HG03159 (cell line): ENCODE data around the gene C11orf91.
"Not testable (repeated sequence)": the region's sequence is repeated elsewhere in the genome, so short reads cannot be mapped to it uniquely, and the experiment has no call there.

Experiments
- ATAC-seq: cut with Tn5 transposase; IDR thresholded peaks from one replicate; pipeline ENCODE4 v1.9.1; 2021; ENCODE audit warnings: mild to moderate bottlenecking, moderate library complexity; ENCODE audit not compliant: unreplicated experiment

The C11orf91 gene

DNA sequence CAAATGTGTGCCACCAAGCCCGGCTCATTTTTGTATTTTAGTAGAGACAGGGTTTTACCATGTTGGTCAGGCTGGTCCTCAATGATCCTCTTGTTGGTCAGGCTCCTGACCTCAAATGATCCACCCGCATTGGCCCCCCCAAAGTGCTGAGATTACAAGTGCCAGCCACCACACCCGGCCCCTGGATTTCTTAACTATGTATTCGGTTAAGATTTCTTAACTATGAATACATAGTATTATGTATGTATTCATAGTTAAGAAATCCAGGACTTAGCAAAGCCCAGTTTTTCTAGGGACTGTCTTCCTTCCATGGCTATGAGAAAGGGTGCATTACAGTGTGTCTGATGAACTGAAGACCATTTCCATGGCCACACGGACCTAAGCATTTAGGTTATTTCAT, 1.7 kb downstream of the C11orf91 start:
- no peak for ATAC-seq

- ATAC-seq = no peak
Measured at GRCh38 chr11:33697997-33698396, 2.6 kb downstream of the C11orf91 start.

DNA sequence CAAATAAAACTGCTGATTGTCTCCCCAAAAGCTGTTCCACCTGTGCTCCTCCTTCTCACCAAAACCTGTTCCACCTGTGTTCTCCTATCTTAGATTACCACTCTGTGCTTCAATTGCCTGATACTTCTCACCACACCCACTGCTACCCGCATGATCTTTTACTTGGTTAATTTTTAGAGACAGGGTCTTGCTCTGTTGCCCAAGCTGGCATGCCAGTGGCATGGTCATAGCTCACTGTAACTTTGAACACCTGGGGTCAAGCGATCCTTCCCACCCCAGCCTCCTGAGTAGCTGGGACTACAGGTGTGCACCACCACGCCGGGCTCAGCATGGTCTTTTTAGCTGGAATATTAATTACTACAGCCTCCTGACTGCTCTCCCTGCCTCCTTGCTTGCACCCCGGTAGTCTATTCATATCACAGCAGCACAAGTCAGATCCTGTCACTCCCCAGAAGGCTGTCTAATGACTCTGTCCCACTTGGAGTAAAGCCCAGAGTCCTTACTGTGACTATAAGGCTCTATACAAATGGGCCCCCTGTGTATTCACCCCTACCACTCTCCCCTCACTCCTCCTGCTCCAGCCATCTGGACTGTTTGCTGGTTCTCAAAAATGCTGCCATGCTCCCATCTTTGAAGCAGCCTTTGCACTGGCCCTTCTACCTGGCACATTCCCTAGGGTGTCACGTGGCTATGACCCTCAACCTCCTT, 3.5 kb downstream of the C11orf91 start:
- ATAC-seq = no peak

GRCh38 chr11:33696411-33696810, 4.2 kb downstream of the C11orf91 start:
- no peak for ATAC-seq

GRCh38 chr11:33695051-33695566, 5.5 kb downstream of the C11orf91 start:
- ATAC-seq = no peak

DNA sequence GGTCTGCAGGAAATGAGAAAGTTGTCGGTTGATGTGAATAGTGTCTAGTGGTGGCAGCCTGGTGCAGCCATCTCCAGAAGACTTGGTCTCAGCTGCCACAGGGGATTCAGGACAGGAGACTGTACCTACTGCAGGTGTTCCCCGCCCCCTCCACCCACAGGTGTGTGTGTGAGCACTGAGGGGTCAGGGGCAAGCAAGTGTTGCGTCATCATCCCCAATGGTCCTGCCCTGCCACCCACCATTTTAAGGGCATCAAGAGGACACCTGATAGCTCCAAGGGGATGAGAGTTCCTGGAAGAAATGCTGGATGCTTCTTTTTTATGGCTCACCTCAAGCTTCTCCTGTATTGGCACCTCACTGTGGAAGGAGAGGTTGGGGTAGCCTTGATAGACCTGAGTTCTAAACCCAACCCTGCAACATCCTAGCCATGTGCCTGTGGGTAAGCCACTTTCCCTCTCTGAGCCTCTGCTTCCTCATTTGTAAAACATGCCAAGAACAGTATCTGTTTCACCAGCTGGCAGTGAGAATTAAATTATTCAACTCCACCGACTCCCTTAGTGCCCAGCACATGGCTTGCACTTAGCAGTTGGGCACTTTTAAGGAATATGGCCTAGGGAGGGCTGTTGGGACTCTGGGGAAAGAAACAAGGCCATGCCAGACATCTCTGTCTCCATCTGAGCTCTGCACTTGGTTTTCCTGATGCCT, 6.1 kb downstream of the C11orf91 start:
- ATAC-seq = no peak

DNA sequence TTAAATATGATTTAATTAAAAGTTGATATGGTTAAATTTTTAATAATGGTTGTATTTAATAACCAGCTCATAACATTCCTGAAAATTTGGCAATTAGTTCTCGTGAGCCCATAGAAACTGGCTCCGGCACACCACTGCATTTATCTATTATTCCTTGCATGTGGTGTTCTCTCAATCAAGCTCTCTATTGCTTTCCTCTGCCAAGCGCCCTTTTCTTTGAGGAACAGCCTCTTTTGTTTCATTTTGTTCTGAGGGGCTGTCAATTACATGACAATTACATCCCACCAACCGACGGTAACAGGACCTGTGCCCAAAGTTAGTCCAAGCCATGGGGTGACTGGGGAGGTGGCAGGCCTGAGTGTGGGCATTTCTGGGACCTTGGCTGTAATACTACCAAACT, 8.1 kb downstream of the C11orf91 start:
- no peak for ATAC-seq

- no peak for ATAC-seq
Measured at GRCh38 chr11:33692013-33692504, 8.6 kb downstream of the C11orf91 start.

GRCh38 chr11:33691066-33691864, 9.4 kb downstream of the C11orf91 start:
- ATAC-seq = no peak

DNA sequence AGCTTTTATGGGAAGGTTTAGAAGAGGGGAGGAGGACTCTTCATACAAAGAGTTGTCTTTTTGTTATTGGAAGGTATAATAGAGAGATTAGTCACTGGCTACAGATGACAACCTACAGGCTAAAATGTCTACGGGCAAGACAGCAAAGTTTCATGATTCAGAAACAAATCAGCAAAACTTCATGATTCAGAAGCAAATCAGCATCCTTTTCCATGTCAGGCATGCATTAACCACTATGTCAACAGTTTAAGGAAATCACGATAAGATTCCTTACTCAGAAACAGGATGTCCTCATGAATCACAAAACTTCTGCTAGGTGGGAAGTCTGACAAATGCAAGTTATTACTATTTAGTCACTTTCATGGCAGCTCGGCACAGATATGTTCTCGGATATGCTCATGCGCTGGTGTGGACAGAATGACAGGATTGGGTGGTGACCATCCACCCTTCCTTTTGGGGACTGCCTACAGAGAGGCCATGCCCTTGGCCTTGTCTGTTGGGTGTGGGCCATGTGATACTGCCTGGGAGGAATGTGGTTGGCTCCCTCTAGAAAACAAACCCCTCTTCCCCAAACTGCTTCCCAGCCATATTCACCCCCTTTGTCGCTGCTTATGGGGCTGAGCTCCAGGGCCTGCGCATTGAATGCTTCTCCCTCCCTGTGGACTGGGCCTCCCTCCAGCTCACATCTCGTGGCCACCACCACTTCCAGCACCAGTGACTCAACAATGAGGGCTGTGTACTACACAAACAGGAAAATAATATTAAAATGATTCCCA, 10.1 kb downstream of the C11orf91 start:
- ATAC-seq = no peak

GRCh38 chr11:33689501-33689900, 11.1 kb downstream of the C11orf91 start:
- no peak for ATAC-seq

- ATAC-seq = no peak
Measured at GRCh38 chr11:33689085-33689484, 11.5 kb downstream of the C11orf91 start.

GRCh38 chr11:33687733-33688479, 12.7 kb downstream of the C11orf91 start:
- no peak for ATAC-seq

- no peak for ATAC-seq
Measured at GRCh38 chr11:33685082-33685481, 15.5 kb downstream of the C11orf91 start.

DNA sequence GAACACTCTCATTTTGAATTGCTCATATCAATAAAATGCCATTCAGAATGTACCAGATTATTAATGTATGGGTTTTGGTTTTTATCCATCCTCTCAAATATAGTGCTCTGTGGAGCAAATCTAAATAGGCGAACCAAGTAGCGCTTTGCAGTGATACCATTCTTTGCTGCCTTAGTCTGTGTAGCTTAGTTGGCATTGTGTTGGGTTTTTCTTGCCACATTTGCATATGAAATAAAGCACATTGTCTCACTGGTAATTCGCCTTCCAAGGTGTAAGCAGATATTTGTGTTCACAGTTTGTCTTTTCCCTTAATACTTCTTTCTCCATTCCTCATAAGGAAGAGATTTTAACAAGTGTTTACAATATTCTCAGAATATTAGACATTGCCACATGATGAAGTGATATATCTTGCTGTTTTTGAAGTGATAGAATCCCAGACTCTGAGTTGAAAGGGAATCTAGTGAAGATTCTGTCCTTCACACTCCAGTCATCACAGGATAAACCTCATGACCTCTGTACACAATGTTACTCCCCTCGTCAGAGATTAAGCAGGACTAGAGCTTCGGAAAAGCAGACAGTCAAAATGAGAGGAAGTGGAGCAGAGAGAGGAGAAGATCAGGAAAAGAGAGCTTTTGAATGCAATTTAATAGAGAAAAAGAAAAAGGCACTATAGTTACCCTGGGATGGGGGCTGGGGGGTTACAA, 16.5 kb downstream of the C11orf91 start:
- ATAC-seq = no peak

DNA sequence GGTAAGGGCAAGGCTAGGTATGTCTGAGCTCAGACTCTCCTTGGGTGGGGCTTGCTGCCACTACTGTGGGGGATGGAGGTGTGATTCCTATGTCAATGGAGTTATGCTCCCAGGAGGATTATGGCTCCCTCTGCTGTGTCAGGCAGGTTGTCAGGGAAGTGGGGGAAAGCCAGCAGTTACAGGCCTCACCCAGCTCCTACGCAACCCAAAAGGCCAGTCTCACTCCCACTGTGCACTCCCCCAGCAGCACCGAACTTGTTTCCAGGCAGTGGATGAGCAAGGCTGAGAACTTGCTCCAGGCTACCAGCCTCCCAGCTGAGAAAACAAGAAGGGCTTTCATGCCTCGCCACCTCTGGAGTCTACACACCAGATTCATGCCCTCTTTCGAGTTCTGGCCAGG, 18.2 kb downstream of the C11orf91 start:
- no peak for ATAC-seq

DNA sequence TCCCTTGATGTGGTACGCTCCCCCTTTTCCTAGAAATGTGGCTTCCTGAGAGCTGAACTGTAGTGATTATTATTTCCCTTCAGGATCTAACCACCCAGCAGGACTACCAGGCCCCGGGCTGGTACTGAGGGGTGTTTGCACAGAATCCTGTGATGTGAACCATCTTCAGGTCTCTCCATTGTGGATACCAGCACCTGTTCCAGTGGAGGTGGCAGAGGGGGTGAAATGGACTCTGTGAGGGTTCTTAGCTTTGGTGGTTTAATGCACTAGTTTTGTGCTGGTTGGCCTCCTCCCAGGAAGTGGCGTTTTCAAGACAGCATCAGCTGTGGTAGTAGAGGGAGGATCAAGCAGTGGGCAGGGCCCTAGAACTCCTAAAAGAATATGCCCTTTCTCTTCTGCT, 18.6 kb downstream of the C11orf91 start:
- no peak for ATAC-seq

- not testable (repeated sequence) for ATAC-seq
Measured at GRCh38 chr11:33678616-33679015, 22.0 kb downstream of the C11orf91 start.
